HUES48 (cell line): ENCODE measurements around the gene ANLN.
A peak's percentile ranks its signal among the peaks of the same experiment; 100 is the strongest.
"Not testable (repeated sequence)": the region's sequence is repeated elsewhere in the genome, so short reads cannot be mapped to it uniquely, and the experiment has no call there.

ENCODE experiments used
- H3K27ac ChIP-seq: one replicate; pipeline ENCODE4 v1.7.0; 2013; ENCODE audit warnings: low read depth, low read length, inconsistent platforms
- H3K27me3 ChIP-seq: 2 replicates; pipeline ENCODE4 v1.6.1; 2013; ENCODE audit warnings: mild to moderate bottlenecking, low read length; ENCODE audit not compliant: control insufficient read depth, insufficient read depth
- H3K36me3 ChIP-seq: 2 replicates; pipeline ENCODE4 v1.6.1; 2013; ENCODE audit warnings: low read length; ENCODE audit not compliant: control insufficient read depth, insufficient read depth
- H3K4me1 ChIP-seq: 2 replicates; pipeline ENCODE4 v1.6.1; 2013; ENCODE audit warnings: mild to moderate bottlenecking, low read length; ENCODE audit not compliant: control insufficient read depth, insufficient read depth
- H3K4me3 ChIP-seq: 2 replicates; pipeline ENCODE4 v1.5.1; 2013; ENCODE audit warnings: mild to moderate bottlenecking, low read depth, low read length
- H3K9ac ChIP-seq: 2 replicates; pipeline ENCODE4 v1.6.1; 2013; ENCODE audit warnings: mild to moderate bottlenecking, low read depth, low read length, moderate library complexity
- H3K9me3 ChIP-seq: 2 replicates; pipeline ENCODE4 v1.6.1; 2013; ENCODE audit warnings: low read length; ENCODE audit not compliant: control insufficient read depth, insufficient read depth

Gene ANLN

DNA sequence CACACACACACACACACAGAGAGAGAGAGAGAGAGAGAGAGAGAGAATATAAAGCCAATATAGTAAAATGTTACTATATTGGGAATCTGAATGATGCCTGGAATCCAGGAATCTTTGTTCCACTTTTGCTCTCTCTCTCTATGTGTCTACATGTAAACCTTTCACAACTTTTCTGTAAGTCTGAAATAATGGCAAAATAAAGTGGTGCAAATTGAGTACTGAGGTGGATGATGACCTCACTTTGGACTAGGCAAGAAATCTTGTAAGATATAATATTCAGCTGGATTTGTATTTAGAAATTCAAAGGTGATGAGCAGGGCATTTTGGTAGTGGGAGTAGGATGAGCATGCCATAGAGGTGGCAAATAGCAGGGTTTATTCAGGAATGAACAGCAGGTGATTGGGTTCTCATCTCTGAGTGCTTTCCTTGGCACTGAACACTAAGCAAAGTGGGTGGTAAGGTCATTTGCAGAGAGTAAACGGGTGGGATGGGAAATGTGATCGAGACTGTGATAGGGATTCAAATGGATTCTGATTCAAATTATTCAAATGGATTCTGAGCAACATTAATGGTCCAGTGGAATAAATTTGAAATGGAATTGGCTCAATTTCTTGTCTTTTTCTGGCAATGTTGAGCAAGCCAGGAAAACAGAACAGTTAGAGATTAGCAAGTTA lies 9.7 kb upstream of the ANLN start:
- H3K27me3 ChIP-seq, result no peaks in the 10 kb centered on the region
- no peak overlapping the region for H3K9ac ChIP-seq
- no peaks in the 10 kb centered on the region for H3K36me3 ChIP-seq
- H3K27ac ChIP-seq, result no peak overlapping the region
- peaks cover 3% of the 10 kb centered on the region for H3K9me3 ChIP-seq
- no peaks in the 10 kb centered on the region for H3K4me1 ChIP-seq
- no peak overlapping the region for H3K4me3 ChIP-seq

GRCh38 chr7:36381056-36381455 lies 8.6 kb upstream of the ANLN start:
- Histone ChIP-seq H3K9me3 (peaks cover 3% of the 10 kb centered on the region), H3K4me1 (no peaks in the 10 kb centered on the region), H3K4me3 (no peak overlapping the region), H3K9ac (no peak overlapping the region), H3K27me3 (no peaks in the 10 kb centered on the region), H3K36me3 (no peaks in the 10 kb centered on the region), H3K27ac (no peak overlapping the region)

DNA sequence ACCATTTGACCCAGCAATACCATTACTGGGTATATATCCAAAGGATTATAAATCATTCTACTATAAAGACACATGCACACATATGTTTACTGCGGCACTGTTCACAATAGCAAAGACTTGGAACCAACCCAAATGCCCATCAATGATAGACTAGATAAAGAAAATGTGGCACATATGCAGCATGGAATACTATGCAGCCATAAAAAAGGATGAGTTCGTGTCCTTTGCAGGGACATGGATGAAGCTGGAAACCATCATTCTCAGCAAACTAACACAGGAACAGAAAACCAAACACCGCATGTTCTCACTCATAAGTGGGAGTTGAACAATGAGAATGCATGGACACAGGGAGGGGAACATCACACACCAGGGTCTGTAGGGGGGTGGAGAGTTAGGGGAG lies 6.4 kb upstream of the ANLN start:
- H3K4me3 ChIP-seq, H3K27me3 ChIP-seq, H3K9me3 ChIP-seq, H3K27ac ChIP-seq, H3K4me1 ChIP-seq, H3K36me3 ChIP-seq, H3K9ac ChIP-seq: not testable (repeated sequence)

DNA sequence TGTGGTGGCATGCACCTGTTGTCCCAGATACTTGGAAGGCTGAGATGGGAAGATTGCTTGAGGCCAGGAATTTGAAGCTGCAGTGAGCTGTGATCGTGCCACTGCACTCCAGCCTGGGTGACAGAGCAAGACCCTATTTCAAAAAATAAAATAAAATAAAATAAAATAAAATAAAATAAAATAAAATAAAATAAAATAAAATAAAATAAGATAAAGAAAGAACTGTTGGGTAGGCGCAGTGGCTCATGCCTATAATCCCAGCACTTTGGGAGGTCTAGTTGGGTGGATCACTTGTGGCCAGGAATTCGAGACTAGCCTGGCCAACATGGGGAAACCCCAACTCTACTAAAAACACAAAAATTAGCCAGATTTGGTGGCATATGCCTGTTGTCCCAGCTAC lies 4.0 kb upstream of the ANLN start:
- not testable (repeated sequence) for H3K9ac ChIP-seq, H3K4me3 ChIP-seq, H3K4me1 ChIP-seq, H3K36me3 ChIP-seq, H3K27me3 ChIP-seq, H3K27ac ChIP-seq, H3K9me3 ChIP-seq

GRCh38 chr7:36387435-36388231 lies 2.0 kb upstream of the ANLN start:
- no peak overlapping the region for H3K4me3 ChIP-seq
- no peaks in the 10 kb centered on the region for H3K27me3 ChIP-seq
- no peak overlapping the region for H3K27ac ChIP-seq
- H3K9me3 ChIP-seq, result no peaks in the 10 kb centered on the region
- no peak overlapping the region for H3K9ac ChIP-seq
- no peaks in the 10 kb centered on the region for H3K36me3 ChIP-seq
- peaks cover 17% of the 10 kb centered on the region for H3K4me1 ChIP-seq

GRCh38 chr7:36388423-36388822 lies 1.2 kb upstream of the ANLN start:
- Histone ChIP-seq H3K27ac (no peak overlapping the region), H3K9ac (no peak overlapping the region), H3K9me3 (no peaks in the 10 kb centered on the region), H3K4me1 (peaks cover 25% of the 10 kb centered on the region), H3K36me3 (no peaks in the 10 kb centered on the region), H3K4me3 (no peak overlapping the region), H3K27me3 (no peaks in the 10 kb centered on the region)

DNA sequence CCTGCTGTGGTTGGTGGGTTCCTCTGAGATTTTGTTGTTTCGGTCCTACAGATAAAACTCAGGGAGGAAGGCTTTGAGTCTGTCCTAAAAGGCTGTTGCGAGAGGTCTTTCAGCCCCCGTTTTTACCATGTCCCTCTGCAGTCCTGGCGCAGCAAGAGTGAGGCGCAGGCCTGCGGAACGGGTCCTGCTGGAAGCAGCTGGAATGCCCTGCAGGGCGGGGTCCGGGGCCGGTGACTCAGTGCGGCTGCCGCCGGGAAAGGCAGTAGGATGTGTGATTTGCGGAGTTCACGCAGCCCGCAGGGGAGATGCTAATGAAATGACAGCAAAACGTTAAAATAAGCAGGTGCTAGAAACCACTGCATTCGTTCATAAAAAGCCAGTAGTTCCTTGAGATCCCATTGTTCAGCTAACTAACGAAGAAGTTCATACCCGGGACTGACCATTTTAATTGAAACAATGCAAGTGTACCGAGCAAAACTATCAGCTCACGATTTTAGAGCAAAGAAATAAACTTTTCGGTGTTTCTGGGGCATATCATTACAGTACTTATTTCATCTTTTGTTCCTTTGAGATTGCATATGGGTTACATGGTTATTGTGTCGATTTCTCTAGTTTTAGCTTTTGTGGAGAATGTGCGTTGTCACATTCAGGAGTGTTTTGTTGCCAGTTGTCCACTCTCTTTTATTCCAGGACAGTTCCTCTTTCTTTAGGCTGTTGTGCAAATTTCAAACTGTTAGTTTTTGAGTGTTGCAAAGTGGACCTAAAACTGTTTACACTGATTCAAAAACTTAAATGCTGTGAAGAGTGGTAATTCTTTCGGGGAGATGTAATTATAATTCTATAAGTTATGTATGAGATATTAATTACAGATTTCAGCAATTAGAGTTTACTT lies 783 bp downstream of the ANLN start:
- Histone ChIP-seq H3K9me3 (no peaks in the 10 kb centered on the region; the same call in 1 of the 2 replicates), H3K9ac (peak overlapping the region; percentile 89), H3K4me3 (peak overlapping the region; percentile 95), H3K27me3 (no peaks in the 10 kb centered on the region), H3K36me3 (no peaks in the 10 kb centered on the region), H3K27ac (peak overlapping the region; percentile 100), H3K4me1 (peaks cover 34% of the 10 kb centered on the region)

GRCh38 chr7:36391436-36392198 lies 2.0 kb downstream of the ANLN start:
- H3K27me3 ChIP-seq, result no peaks in the 10 kb centered on the region
- peak overlapping the region; percentile 42 for H3K27ac ChIP-seq
- H3K36me3 ChIP-seq, result peaks cover 10% of the 10 kb centered on the region
- peak overlapping the region; percentile 19; the same call in 1 of the 2 replicates for H3K9ac ChIP-seq
- H3K9me3 ChIP-seq, result no peaks in the 10 kb centered on the region; the same call in 1 of the 2 replicates
- peaks cover 34% of the 10 kb centered on the region for H3K4me1 ChIP-seq
- H3K4me3 ChIP-seq, result peak overlapping the region; percentile 95

GRCh38 chr7:36393826-36394225 lies 4.2 kb downstream of the ANLN start:
- H3K9ac ChIP-seq, result no peak overlapping the region
- no peaks in the 10 kb centered on the region; the same call in 1 of the 2 replicates for H3K9me3 ChIP-seq
- no peaks in the 10 kb centered on the region for H3K27me3 ChIP-seq
- H3K4me3 ChIP-seq, result no peak overlapping the region; the same call in 1 of the 2 replicates
- no peak overlapping the region for H3K27ac ChIP-seq
- H3K36me3 ChIP-seq, result peaks cover 32% of the 10 kb centered on the region
- peaks cover 34% of the 10 kb centered on the region for H3K4me1 ChIP-seq

GRCh38 chr7:36395171-36395894 lies 5.7 kb downstream of the ANLN start:
- no peak overlapping the region for H3K4me3 ChIP-seq
- H3K9ac ChIP-seq, result no peak overlapping the region
- no peaks in the 10 kb centered on the region; the same call in 1 of the 2 replicates for H3K9me3 ChIP-seq
- no peaks in the 10 kb centered on the region for H3K27me3 ChIP-seq
- no peak overlapping the region for H3K27ac ChIP-seq
- peaks cover 47% of the 10 kb centered on the region for H3K36me3 ChIP-seq
- H3K4me1 ChIP-seq, result peaks cover 34% of the 10 kb centered on the region
